ENCODE measurements around the gene DAP3.

Gene DAP3

GRCh38 chr1:155648207-155649147 lies 40.4 kb upstream of the DAP3 start:
- Histone ChIP-seq H3K4me3 (ENCODE audit: low read depth, low read length) (no peak overlapping the region), H3K27me3 (ENCODE audit: insufficient read depth, low read depth, severe bottlenecking) (no peaks in the 10 kb centered on the region), H3K27ac (no peak overlapping the region), H3K36me3 (no peaks in the 10 kb centered on the region), H3K9me3 (ENCODE audit: severe bottlenecking) (peaks cover 15% of the 10 kb centered on the region)
- DNase-seq, result peak; percentile 34
- TF ChIP-seq, protein P1, sequence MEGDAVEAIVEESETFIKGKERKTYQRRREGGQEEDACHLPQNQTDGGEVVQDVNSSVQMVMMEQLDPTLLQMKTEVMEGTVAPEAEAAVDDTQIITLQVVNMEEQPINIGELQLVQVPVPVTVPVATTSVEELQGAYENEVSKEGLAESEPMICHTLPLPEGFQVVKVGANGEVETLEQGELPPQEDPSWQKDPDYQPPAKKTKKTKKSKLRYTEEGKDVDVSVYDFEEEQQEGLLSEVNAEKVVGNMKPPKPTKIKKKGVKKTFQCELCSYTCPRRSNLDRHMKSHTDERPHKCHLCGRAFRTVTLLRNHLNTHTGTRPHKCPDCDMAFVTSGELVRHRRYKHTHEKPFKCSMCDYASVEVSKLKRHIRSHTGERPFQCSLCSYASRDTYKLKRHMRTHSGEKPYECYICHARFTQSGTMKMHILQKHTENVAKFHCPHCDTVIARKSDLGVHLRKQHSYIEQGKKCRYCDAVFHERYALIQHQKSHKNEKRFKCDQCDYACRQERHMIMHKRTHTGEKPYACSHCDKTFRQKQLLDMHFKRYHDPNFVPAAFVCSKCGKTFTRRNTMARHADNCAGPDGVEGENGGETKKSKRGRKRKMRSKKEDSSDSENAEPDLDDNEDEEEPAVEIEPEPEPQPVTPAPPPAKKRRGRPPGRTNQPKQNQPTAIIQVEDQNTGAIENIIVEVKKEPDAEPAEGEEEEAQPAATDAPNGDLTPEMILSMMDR (IDR thresholded peaks at IDR 0.05; ENCODE audit: low read depth, low read length), result peak; percentile 41; the same call in 1 of the 2 replicates

- Histone ChIP-seq H3K9me3 (ENCODE audit: severe bottlenecking) (peaks cover 5% of the 10 kb centered on the region), H3K27me3 (ENCODE audit: insufficient read depth, low read depth, severe bottlenecking) (no peaks in the 10 kb centered on the region), H3K36me3 (no peaks in the 10 kb centered on the region), H3K27ac (no peak overlapping the region), H3K4me3 (ENCODE audit: low read depth, low read length) (no peak overlapping the region)
- TF ChIP-seq, protein P1 (IDR thresholded peaks at IDR 0.05; ENCODE audit: low read depth, low read length), result no peak
- no peak for DNase-seq
Observed at GRCh38 chr1:155649676-155650075, 39.2 kb upstream of the DAP3 start.

- no peaks in the 10 kb centered on the region for H3K36me3 ChIP-seq
- peaks cover 3% of the 10 kb centered on the region for H3K9me3 ChIP-seq (ENCODE audit: severe bottlenecking)
- no peak overlapping the region for H3K4me3 ChIP-seq (ENCODE audit: low read depth, low read length)
- no peak overlapping the region for H3K27ac ChIP-seq
- no peaks in the 10 kb centered on the region for H3K27me3 ChIP-seq (ENCODE audit: insufficient read depth, low read depth, severe bottlenecking)
- no peak for DNase-seq
- TF ChIP-seq, protein P1 (IDR thresholded peaks at IDR 0.05; ENCODE audit: low read depth, low read length), result no peak
Observed at GRCh38 chr1:155650231-155650757, 38.6 kb upstream of the DAP3 start.

GRCh38 chr1:155651861-155652661 lies 36.8 kb upstream of the DAP3 start:
- no peak overlapping the region for H3K4me3 ChIP-seq (ENCODE audit: low read depth, low read length)
- TF ChIP-seq, protein P1 (IDR thresholded peaks at IDR 0.05; ENCODE audit: low read depth, low read length), result no peak
- DNase-seq, result no peak
- H3K36me3 ChIP-seq, result no peaks in the 10 kb centered on the region
- no peak overlapping the region for H3K27ac ChIP-seq
- no peaks in the 10 kb centered on the region for H3K27me3 ChIP-seq (ENCODE audit: insufficient read depth, low read depth, severe bottlenecking)
- peaks cover 3% of the 10 kb centered on the region for H3K9me3 ChIP-seq (ENCODE audit: severe bottlenecking)

GRCh38 chr1:155652951-155653350 lies 35.9 kb upstream of the DAP3 start:
- H3K36me3 ChIP-seq, result no peaks in the 10 kb centered on the region
- H3K4me3 ChIP-seq (ENCODE audit: low read depth, low read length), result no peak overlapping the region
- TF ChIP-seq, protein P1 (IDR thresholded peaks at IDR 0.05; ENCODE audit: low read depth, low read length), result no peak
- no peaks in the 10 kb centered on the region for H3K27me3 ChIP-seq (ENCODE audit: insufficient read depth, low read depth, severe bottlenecking)
- H3K27ac ChIP-seq, result no peak overlapping the region
- no peak for DNase-seq
- H3K9me3 ChIP-seq (ENCODE audit: severe bottlenecking), result peaks cover 3% of the 10 kb centered on the region

Data from WERI-Rb-1 (cell line).